ENCODE data around the gene CD300LG.
A peak's percentile ranks its signal among the peaks of the same experiment; 100 is the strongest.

Gene CD300LG

GRCh38 chr17:43905985-43906852 is 59.2 kb downstream of the CD300LG start:
- DNase-seq (ENCODE audit: low read depth in 3 of 3, low spot score in 1 of 3): no peak

DNA sequence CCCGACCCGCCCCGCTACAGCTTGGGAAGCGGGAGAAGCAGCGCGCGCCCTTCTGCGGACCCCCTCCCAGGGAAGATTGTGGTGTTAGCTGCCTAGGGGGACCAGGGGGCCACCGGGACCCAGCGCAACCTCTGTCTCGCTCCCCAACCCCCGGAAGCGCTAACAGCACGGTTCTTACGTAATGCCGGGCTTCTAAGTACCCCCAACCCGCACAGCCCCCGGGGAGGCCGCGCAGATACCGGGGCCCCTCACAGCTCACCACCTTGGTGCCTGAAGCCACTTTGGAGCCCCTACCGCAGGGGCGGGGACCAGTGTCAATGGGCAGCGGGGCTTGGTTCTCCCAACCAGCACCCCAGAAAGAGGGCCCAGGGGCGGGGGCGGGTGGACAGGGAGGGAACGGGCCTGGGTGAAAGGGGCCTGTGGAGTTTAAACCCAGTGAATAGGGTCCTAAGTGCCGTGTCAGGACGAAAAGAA is 60.0 kb downstream of the CD300LG start:
- no peak for DNase-seq (ENCODE audit: low read depth in 3 of 3, low spot score in 1 of 3)

DNA sequence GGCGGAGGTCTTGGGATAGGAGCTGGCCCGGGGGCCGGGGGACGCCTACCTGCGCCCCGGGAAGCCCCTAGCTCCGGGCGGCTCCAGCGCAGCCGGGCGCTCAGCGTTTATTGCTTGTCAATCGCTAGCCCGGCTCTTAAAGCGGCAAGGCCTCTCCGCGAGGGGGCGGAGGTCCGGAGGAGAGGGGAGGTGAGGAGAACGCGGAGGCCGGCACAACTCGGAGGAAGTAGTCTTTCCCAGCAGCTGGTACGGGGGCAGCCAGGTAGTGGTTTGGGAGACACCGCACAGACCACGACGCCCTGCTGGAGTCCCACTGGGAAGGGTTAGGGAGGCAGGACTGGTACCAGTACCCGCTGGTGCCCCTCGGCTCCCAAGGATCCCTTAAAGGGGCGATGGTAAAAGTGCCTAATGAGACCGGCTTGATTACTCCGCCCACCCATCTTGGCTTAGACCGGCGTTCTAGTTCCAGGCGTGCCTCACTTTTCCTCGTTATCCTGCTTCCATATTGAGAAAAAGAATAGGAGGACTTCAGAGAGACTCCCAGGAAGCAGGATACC is 60.5 kb downstream of the CD300LG start, which contains the start of gene MPP2:
Gene MPP2, minus strand, starts transcription at position 112 of the 557 bp plus-strand sequence. CDS start 3,076 bp downstream, outside the sequence.
- peak in 1 of 3 donors; percentile 32 for DNase-seq (ENCODE audit: low read depth in 3 of 3, low spot score in 1 of 3)

GRCh38 chr17:43907998-43908721 is 61.2 kb downstream of the CD300LG start:
- peak in 1 of 3 donors; percentile 43 for DNase-seq (ENCODE audit: low read depth in 3 of 3, low spot score in 1 of 3)

GRCh38 chr17:43909537-43910231 is 62.7 kb downstream of the CD300LG start:
- no peak for DNase-seq (ENCODE audit: low read depth in 3 of 3, low spot score in 1 of 3)

DNA sequence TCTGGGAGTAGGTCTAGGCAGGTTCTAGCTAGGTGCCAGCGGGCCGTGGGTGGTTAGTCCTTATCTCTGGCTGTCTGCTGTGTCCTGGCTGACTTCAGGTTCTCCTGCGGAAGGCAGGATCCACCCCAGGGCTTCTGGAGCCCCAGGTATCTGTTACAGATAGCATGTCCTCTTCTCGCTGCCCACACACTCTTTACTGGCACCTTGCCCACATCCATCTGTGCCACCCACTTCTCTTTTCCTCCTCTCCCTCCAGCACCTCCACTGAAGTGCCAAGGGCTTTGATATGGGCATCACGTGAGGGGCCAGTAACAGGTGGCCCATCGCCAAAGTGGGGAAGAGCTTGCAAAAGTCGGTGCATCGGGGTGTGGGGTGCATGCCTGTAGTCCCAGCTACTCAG is 64.9 kb downstream of the CD300LG start:
- DNase-seq (ENCODE audit: low read depth in 3 of 3, low spot score in 1 of 3): no peak

- DNase-seq (ENCODE audit: low read depth in 3 of 3, low spot score in 1 of 3): no peak
These were observed 65.8 kb downstream of the CD300LG start for GRCh38 chr17:43912635-43913304.

Data from stimulated activated CD4-positive, alpha-beta T cell treated with anti-CD3 and anti-CD28 coated beads, TNF-alpha, amount 100 ng/mL, for 1 hour (primary cell).